BLaER1 (cell line): Measurements from ENCODE around the gene PEA15.

Experiments
- H3K27ac ChIP-seq: shearing (Covaris generic); formaldehyde crosslinking; 2 replicates; pipeline ENCODE4 v1.8.1; 2022
- H3K27me3 ChIP-seq: shearing (Covaris generic); formaldehyde crosslinking; 2 replicates; pipeline ENCODE4 v1.8.1; 2022
- H3K36me3 ChIP-seq: shearing (Covaris generic); formaldehyde crosslinking; 2 replicates; pipeline ENCODE4 v1.8.1; 2022
- H3K4me1 ChIP-seq: shearing (Covaris generic); formaldehyde crosslinking; 2 replicates; pipeline ENCODE4 v1.8.1; 2022
- H3K4me2 ChIP-seq: shearing (Covaris generic); formaldehyde crosslinking; 2 replicates; pipeline ENCODE4 v1.8.1; 2022
- H3K4me3 ChIP-seq: shearing (Covaris generic); formaldehyde crosslinking; 2 replicates; pipeline ENCODE4 v1.8.1; 2022
- H3K9ac ChIP-seq: shearing (Covaris generic); formaldehyde crosslinking; 2 replicates; pipeline ENCODE4 v1.8.1; 2022
- H3K9me3 ChIP-seq: shearing (Covaris generic); formaldehyde crosslinking; 2 replicates; pipeline ENCODE4 v1.8.1; 2022
- H4K20me1 ChIP-seq: shearing (Covaris generic); formaldehyde crosslinking; 2 replicates; pipeline ENCODE4 v1.8.1; 2022
- Cebpa-rat ChIP-seq: shearing (Covaris generic); IDR thresholded peaks from 2 replicates; pipeline ENCODE4 v1.8.1; 2022

The PEA15 gene

GRCh38 chr1:160166166-160166868 is 38.9 kb upstream of the PEA15 start:
- no peak for TF ChIP-seq Cebpa-rat
- Histone ChIP-seq H3K36me3 (no peaks in the 10 kb centered on the region), H3K27me3 (no peaks in the 10 kb centered on the region), H3K9ac (no peak overlapping the region), H3K4me2 (peak overlapping the region; percentile 61), H3K9me3 (no peaks in the 10 kb centered on the region), H4K20me1 (no peaks in the 10 kb centered on the region), H3K27ac (no peak overlapping the region), H3K4me1 (peaks cover 58% of the 10 kb centered on the region), H3K4me3 (no peak overlapping the region)

GRCh38 chr1:160167056-160167455 is 38.1 kb upstream of the PEA15 start:
- H3K9ac ChIP-seq = no peak overlapping the region
- H3K4me1 ChIP-seq = peaks cover 62% of the 10 kb centered on the region
- no peak overlapping the region for H3K4me3 ChIP-seq
- TF ChIP-seq Cebpa-rat = no peak
- H3K36me3 ChIP-seq = no peaks in the 10 kb centered on the region
- no peaks in the 10 kb centered on the region for H4K20me1 ChIP-seq
- H3K4me2 ChIP-seq = peak overlapping the region; percentile 61; the same call in 1 of the 2 replicates
- no peak overlapping the region for H3K27ac ChIP-seq
- H3K27me3 ChIP-seq = no peaks in the 10 kb centered on the region
- H3K9me3 ChIP-seq = no peaks in the 10 kb centered on the region

GRCh38 chr1:160167580-160167979 is 37.6 kb upstream of the PEA15 start:
- no peak overlapping the region for H3K4me2 ChIP-seq
- no peaks in the 10 kb centered on the region for H3K36me3 ChIP-seq
- no peak overlapping the region for H3K4me3 ChIP-seq
- TF ChIP-seq Cebpa-rat = no peak
- H3K27ac ChIP-seq = no peak overlapping the region
- H3K4me1 ChIP-seq = peaks cover 62% of the 10 kb centered on the region
- H3K9ac ChIP-seq = no peak overlapping the region
- H3K27me3 ChIP-seq = no peaks in the 10 kb centered on the region
- H4K20me1 ChIP-seq = no peaks in the 10 kb centered on the region
- H3K9me3 ChIP-seq = no peaks in the 10 kb centered on the region

- no peaks in the 10 kb centered on the region for H4K20me1 ChIP-seq
- no peak overlapping the region for H3K4me3 ChIP-seq
- H3K9ac ChIP-seq = no peak overlapping the region
- H3K4me2 ChIP-seq = no peak overlapping the region; the same call in 1 of the 2 replicates
- no peaks in the 10 kb centered on the region for H3K27me3 ChIP-seq
- H3K36me3 ChIP-seq = no peaks in the 10 kb centered on the region
- H3K27ac ChIP-seq = no peak overlapping the region
- no peaks in the 10 kb centered on the region for H3K9me3 ChIP-seq
- peaks cover 62% of the 10 kb centered on the region for H3K4me1 ChIP-seq
- no peak for TF ChIP-seq Cebpa-rat
Measured at GRCh38 chr1:160168016-160168415, 37.2 kb upstream of the PEA15 start.

DNA sequence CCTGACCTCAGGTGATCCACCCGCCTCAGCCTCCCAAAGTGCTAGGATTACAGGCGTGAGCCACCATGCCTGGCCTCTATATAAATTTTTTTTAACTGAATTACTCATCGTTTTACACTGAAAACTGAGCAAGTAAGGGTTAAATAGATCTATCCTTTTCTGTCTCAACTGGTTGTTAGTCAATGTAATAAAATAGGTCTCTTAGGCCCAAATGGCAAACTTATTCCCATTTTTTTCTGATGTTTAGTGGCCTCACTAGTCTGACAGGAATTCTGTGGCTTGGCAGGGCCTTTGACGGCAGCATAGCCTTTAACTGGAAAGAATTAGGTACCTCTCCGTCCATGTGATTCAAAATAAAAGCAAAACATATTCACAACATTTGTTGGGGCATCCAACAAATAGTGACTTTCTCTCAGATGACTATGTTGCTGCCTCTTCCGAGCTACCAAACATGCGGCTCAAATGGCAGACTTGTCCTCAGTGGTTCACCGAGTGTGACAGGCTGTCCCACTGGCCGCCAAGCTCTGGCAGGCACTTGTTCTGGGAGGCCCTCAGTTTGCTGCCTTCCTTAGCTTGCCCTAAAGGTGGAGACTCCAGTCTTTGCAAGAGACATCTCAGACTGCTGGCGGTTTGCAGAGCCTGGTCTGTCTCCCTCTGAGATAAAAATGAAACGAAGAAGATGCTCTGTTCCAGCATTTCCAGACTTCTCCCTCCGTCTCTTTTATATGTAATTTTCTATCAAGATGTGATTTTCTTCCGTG is 36.4 kb upstream of the PEA15 start:
- H3K9ac ChIP-seq = peak overlapping the region; percentile 67

GRCh38 chr1:160169553-160170399 is 35.4 kb upstream of the PEA15 start:
- Histone ChIP-seq H3K27ac (peak overlapping the region; percentile 79), H3K9ac (peak overlapping the region; percentile 67)

More for the DNA sequence above, 36.4 kb upstream of the PEA15 start:
- peak overlapping the region; percentile 95 for H3K4me2 ChIP-seq
- peak overlapping the region; percentile 79 for H3K27ac ChIP-seq
- peaks cover 62% of the 10 kb centered on the region for H3K4me1 ChIP-seq
- peak overlapping the region; percentile 46; the same call in 1 of the 2 replicates for H3K4me3 ChIP-seq
- H3K27me3 ChIP-seq = no peaks in the 10 kb centered on the region
- no peak for TF ChIP-seq Cebpa-rat
- no peaks in the 10 kb centered on the region for H3K36me3 ChIP-seq
- no peaks in the 10 kb centered on the region for H4K20me1 ChIP-seq
- no peaks in the 10 kb centered on the region for H3K9me3 ChIP-seq

DNA sequence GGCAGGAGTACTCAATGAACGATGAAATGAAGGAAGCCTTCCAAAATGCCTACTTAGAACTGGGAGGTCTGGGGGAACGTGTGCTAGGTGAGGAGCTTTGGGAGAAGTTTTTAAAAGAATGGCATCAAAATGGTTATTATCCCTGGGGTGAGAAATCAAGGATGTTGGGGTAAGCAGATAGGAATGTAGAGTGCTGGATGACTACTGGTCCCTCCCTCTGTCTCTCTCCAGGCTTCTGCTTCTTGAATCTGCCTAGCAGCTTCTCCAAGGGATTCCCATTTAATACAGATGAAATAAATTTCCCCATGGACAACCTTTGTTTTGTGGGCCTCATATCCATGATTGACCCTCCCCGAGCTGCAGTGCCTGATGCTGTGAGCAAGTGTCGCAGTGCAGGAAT is 33.8 kb upstream of the PEA15 start:
- peak overlapping the region; percentile 79; the same call in 1 of the 2 replicates for H3K27ac ChIP-seq
- no peaks in the 10 kb centered on the region for H3K27me3 ChIP-seq
- H3K4me2 ChIP-seq = peak overlapping the region; percentile 95
- peaks cover 53% of the 10 kb centered on the region for H3K4me1 ChIP-seq
- H3K4me3 ChIP-seq = no peak overlapping the region
- no peaks in the 10 kb centered on the region for H3K9me3 ChIP-seq
- no peak for TF ChIP-seq Cebpa-rat
- no peak overlapping the region for H3K9ac ChIP-seq
- H4K20me1 ChIP-seq = no peaks in the 10 kb centered on the region
- H3K36me3 ChIP-seq = no peaks in the 10 kb centered on the region

More at GRCh38 chr1:160169553-160170399, 35.4 kb upstream of the PEA15 start:
- H4K20me1 ChIP-seq = no peaks in the 10 kb centered on the region
- H3K9me3 ChIP-seq = no peaks in the 10 kb centered on the region
- H3K4me1 ChIP-seq = peaks cover 62% of the 10 kb centered on the region
- no peak for TF ChIP-seq Cebpa-rat
- H3K4me3 ChIP-seq = peak overlapping the region; percentile 46; the same call in 1 of the 2 replicates
- H3K4me2 ChIP-seq = peak overlapping the region; percentile 95
- no peaks in the 10 kb centered on the region for H3K36me3 ChIP-seq
- no peaks in the 10 kb centered on the region for H3K27me3 ChIP-seq

- no peak overlapping the region for H3K27ac ChIP-seq
- TF ChIP-seq Cebpa-rat = no peak
- no peaks in the 10 kb centered on the region for H3K36me3 ChIP-seq
- H3K4me1 ChIP-seq = peaks cover 46% of the 10 kb centered on the region
- no peak overlapping the region for H3K4me2 ChIP-seq
- no peak overlapping the region for H3K4me3 ChIP-seq
- no peaks in the 10 kb centered on the region for H3K9me3 ChIP-seq
- no peaks in the 10 kb centered on the region for H3K27me3 ChIP-seq
- no peak overlapping the region for H3K9ac ChIP-seq
- H4K20me1 ChIP-seq = no peaks in the 10 kb centered on the region
Measured at GRCh38 chr1:160171980-160172379, 33.2 kb upstream of the PEA15 start.

DNA sequence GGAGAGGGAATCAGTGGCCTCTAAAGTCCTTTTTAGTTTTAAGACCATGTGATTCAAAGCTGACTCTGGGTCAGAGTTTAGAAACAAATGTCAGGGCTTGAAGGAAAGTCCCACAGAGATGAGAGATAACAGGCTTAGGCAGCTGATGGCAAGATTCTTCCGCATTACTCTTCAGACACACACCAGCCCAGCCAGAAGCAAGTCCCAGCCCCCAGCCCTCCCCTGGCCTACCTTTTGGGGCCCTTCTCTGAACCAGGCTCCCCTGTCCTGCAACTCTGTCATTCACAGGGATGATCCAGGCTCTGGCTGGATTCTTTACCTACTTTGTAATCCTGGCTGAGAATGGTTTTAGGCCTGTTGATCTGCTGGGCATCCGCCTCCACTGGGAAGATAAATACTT is 28.0 kb upstream of the PEA15 start:
- H3K9ac ChIP-seq = no peak overlapping the region
- H3K27ac ChIP-seq = no peak overlapping the region
- H3K27me3 ChIP-seq = no peaks in the 10 kb centered on the region
- no peaks in the 10 kb centered on the region for H4K20me1 ChIP-seq
- H3K9me3 ChIP-seq = no peaks in the 10 kb centered on the region
- TF ChIP-seq Cebpa-rat = no peak
- no peaks in the 10 kb centered on the region for H3K4me1 ChIP-seq
- no peak overlapping the region for H3K4me3 ChIP-seq
- no peaks in the 10 kb centered on the region for H3K36me3 ChIP-seq
- no peak overlapping the region for H3K4me2 ChIP-seq
